Activated CD8-positive, alpha-beta memory T cell treated with anti-CD3 and anti-CD28 coated beads for 24 hours (primary cell): ENCODE results near the gene IRS4.

Experiments used
- DNase-seq: peaks from one replicate; pipeline ENCODE4 v3.0.0-alpha.2; 2020

IRS4 gene

DNA sequence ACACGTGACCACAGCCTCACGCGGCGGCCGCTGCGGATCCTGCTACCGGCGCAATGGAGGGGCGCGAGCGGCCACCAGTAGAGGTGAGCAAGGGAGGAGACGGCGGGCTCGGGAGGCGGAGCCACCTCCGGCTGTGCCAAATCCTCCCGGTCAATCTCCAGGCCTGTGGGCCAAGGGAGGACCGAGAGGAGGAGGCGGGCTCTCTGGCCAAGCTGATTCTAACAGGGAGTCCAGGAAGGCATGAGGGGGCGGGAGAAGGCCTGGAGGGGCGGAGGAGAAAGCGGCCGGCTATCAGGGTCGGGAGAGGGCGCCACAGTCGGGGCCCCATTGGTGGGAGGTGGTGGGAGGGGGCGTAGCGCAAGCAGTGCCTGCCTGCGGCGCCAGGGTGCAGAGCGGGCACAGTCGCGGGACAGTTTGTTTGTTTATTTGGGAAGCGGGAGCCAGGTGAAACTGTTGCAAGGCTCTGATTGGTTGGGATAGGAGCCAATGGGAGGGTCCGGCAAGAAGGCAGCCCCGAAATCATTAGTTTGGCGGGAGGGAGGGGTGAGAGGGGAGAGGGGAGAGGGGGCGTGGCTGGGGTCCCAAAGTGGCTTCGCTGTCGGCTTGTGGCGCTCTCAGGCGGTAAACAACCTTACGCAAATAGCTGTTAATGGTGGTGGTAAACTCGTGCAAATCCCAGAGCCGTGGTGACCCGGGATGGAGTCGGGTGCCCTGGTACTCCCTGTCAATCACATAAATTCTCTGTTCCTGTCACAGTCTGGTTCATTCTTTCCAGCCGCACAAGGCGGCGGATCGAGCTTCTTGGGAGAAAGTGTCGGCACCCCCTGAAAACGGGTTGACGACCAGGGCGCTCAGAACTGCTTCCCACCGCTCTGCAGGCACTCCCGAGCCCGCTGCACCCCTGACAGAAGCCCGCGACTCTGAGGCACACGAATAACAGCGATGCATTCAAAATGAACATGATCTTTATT is at the start of gene IRS4:
Gene IRS4, minus strand, starts transcription at position 55 of the 971 bp plus-strand sequence.
- no peak for DNase-seq

DNA sequence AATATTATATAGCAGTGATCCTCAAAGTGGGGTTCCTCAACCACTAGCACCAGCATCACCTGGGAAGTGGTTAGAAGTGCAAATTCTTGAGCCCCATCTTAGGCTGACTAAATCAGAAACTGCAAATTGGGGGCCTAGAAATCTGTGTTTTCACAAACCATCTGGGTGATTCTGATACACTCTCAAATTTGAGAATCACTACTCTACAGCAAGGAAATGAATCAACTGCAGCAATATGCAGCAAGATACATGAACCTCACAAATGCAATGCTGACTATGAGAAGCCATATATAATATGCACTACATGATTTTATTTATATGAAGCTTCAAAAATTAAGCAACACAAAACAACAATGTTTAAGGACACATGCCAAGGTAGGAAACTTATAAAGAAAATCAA is 36.2 kb upstream of the IRS4 start:
- DNase-seq, result no peak

DNA sequence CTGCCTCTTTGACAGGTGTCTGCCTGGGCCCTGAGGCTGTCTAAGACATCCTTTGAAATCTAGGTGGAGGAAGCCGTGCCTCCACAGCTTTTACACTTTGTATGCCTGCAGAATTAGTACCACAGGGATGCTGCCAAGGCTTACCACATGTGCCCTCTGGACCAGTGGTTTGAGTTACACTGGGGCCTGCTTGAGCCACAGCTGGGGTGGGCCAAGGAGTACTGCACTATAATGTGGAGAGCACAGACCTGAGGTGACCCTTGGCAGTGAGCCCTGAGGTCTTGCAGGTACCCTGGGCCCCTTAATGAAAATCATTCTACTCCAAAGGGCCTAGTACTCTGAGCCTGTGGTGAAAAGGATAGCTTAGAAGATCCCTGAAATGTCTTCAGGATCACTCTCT is 27.2 kb upstream of the IRS4 start:
- DNase-seq, result no peak

DNA sequence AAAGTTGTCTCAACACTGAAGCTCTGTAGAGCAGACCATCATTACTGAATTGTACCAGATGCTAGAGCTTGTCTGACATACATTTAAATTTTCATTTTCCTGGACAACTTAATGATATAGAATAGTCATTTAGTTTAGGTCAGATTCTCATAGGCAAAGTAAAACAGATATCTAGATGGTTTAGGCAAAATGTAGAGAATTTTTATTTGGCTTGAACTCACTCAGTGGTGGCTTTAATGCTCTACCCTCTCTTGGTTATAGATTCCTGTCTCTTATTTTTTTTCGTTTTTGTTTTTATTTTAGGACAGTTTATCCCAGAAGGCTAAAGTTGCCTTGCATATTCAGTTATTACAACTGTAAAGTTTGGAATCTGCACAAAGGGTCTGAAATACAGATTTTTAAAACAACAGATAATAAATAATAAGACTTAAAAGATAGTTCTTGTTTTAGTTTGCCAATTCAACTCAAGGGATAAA is 4.0 kb upstream of the IRS4 start:
- DNase-seq, result no peak

DNA sequence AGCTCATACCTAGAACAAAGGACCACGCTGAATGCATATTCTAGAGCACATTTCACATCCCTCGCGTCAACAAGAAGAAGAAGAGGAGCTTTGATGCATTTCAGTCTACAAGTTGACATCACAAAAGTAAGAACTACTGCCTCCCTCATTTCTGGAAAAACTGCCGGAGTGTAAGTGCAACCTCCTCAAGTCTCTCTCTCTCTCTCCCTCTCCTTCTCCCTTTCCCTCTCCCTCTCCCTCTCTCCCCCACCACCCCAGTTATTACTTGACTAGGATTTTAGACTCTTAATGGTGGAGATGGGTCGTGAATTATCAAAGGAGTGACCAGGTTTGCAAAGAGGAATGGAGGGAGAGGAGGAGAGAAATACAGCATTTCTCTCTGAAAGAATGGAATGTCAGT is 1.4 kb upstream of the IRS4 start:
- DNase-seq, result no peak

DNA sequence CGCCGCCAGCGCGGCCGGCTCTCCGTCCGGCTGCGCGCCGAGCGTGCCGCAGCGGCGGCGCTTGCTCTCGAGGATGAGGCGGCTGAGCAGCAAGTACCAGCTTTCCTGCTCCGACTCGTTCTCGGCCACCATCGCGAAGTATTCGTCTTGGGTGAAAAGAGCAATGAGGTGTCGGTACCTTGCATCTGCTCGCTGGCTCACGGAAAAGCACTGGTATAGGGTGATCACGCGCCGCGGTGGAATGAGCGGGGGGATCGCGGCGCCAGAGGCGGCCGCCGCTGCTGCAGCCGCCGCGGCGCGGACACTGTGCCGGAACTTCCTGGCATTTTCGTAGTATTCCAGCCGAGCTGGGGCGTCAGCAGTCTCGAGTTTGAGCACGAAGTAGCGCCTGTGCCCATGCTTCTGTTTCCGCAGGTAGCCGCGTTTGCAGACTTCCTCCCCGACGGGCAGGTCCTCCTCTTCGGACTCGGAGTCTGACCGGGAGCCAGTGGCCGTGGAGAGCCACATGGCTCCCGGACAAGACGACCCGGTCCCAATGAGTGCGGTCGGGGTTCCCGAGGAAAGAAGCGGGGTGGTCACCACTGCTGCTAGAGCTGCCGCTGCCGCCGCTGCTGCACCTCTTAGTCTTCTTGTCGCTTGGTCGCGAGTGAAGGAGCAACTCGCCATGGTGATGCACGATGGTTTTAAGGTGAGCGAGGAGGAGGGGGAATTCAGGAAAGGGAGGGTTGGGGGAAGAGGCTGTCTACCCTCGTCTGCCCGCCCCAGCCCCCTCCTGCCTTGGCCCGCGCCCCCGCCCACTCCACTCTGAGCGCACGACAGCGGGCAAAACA is 469 bp downstream of the IRS4 start:
- no peak for DNase-seq

DNA sequence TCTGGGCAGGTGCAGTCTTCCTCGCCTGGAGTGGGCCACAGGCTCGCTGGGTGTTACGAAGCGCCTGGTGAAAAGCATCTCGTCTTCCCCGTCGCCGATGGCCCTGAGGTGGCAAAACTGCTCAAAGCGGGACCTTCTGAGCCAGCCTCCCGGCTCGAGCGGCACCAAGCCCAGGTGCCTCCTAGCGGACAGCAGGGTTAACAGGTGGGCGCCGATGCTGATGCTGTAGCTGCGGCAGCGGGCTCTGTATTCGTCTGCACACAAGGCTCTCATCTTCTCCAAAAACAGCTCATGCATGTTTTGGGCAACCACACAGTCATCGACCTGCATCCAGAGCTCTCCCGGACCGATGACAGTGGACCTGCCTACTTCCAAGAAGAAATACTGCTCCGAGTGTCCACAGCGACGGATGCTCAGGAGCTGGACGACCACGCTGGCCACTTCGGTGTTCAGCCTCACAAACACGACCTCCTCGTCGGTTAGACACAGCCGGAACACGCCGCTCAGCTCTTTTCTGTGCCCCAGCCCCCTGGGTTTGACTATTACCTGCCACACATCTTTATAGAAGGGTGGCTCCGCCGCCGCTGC is 1.2 kb downstream of the IRS4 start:
- DNase-seq, result no peak

DNA sequence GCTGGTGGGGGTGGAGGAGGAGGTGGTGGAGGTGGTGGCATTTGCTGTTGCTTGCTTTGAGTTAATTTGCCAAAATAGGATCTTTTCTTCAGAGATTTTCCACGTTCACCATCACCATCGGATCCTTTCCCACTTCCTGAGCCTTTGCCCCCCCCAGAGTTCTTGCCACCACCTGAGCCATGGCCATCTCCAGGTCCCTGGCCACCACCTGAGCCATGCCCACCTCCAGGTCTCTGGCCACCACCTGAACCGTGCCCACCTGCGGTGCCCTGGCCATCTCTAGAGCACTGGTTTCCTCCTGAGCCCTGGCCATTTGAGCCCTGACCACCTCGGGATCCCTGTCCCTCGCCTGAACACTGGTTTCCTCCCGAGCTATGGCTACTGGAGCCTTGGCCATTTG is 1.9 kb downstream of the IRS4 start:
- DNase-seq, result no peak

DNA sequence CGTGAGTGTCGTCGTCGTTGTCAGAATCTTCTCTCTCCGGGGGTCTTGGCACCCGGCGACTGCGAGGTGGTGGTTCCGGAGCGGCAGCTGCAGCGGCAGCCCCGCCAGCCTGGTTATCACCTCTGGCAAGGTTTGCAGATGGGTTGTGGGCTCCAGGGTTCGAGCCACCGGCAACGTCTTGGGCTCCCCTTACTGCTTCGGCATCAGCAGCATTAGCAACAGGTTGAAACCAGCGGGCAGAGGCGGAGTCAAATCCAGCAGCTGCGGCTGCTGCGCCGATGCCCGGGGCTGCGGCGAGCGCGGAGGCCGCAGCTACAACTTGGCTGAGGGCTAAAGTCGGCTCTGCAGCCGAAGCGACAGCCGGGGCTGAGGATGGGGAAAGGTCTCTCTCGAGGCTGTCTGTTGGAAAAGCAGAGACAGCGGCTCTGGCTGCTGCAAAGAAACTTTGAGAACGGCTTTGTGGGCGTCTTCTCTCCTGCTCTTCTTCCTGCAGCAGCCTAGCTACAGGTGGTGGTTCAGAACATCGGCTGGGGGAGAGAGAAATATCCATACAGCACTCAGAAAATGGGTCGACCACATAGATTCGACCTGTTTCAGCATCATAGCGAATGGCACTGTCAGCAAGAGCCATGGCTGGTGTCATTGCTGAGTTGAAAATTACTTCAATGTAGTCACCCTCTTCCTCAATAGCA is 3.6 kb downstream of the IRS4 start:
- no peak for DNase-seq

DNA sequence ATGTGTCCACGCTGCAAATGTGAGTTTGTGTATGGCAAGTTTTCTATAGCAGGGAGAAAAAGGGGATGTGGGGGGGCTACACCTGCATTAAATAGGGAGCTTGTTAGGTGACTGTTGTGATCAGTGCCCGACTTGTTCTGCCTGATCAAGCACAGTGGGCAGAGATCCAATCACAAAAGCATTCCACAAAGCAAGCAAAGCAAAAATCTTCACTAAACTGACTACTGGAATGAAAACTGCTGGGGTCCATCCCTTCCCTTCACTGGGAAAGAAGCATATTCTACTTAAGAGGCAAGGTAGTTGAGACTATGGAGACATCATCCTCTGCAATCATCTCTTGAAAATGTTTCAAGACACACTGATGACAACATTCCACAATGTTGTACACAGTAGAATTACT is 5.2 kb downstream of the IRS4 start:
- DNase-seq, result no peak

DNA sequence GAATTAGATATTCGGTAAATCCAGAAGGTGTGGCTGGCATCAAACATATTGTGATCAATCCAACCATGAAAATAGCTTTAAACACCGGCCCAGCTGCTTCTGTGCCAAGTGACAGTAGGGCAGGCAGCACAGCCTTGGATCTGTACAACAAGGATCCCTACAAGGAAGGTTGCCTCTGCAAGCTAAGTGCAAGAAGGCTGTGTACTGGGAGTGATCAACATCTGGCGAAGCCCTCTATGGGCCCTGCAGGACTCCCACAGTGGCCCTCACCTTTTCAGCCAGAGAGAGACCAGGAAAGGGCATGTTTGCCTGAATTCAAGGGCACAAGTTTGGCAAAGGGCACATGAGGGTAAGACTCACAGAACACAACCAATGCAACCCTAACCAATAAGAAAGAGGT is 9.6 kb downstream of the IRS4 start:
- DNase-seq, result no peak

DNA sequence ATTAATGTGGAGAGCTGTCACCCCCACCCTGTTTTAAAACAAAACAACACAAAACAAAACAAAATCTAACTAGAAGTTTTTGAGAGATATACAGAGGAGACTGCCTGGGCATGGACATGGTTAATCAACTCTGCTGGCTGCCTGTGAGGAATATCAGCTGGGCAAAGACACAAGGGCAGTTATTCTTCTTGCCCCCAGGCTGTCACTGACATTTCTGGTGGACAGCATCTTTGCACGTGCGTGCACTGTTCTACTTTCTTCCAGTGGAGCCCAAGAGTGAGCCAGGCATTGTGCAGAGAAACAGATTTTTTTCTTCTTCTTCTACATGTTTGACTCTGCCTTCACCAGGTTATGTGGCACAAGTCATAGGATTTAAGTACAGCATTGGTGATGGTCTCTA is 13.8 kb downstream of the IRS4 start:
- DNase-seq, result no peak

DNA sequence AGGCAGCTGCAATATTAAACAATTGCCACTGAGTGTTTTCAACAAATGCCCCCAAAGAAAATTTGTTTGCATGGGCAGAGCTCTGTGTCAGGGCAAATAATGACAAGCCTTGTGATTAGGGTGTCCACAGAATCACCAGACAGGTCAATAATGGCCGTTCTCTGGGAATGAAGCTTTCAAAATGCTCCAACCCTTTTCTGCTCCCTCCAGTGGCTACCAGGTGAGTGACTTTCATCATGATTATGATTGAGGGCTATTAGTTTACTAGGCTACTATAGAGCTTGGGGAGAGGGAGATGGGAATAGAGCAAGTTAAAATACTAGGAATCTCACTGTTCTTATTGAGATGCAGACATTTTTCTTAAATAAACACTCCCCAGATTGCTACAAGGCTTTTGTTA is 23.5 kb downstream of the IRS4 start:
- DNase-seq, result no peak

DNA sequence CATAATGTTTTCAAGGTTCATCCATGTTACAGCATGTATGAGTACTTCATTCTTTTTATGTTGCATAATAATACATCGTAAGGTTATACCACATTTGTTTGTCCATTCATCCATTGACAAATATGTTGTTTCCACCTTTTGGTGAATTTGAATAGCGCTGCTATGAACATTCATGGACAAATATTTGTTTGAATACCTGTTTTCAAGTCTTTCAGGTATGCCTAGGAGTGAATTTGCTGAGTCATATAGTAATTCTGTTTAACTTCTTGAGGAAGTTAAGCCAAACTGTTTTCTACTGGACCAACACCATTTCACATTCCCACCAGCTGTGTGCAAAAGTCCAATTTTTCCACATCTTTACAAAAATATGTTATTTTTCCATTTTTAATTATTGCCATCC is 31.5 kb downstream of the IRS4 start:
- DNase-seq, result no peak

DNA sequence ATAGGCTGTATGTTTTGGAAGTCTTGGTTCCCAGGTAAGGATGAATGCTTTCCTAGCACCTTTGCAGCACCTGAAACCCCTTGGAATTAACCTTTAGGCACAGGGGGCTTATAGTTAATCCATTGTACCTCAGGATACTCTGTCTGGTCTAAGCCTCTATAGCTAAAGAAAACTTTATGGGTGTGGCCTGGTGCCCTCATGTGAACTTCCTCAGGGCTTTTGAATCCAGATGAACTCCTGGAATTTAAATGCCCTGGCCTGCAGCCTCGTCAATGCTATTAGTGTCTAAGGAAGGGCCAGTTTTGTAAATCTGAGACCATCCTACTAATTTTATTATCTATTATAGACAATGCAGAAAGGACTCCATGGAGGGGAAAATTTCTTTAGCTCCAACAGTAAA is 33.8 kb downstream of the IRS4 start:
- no peak for DNase-seq

DNA sequence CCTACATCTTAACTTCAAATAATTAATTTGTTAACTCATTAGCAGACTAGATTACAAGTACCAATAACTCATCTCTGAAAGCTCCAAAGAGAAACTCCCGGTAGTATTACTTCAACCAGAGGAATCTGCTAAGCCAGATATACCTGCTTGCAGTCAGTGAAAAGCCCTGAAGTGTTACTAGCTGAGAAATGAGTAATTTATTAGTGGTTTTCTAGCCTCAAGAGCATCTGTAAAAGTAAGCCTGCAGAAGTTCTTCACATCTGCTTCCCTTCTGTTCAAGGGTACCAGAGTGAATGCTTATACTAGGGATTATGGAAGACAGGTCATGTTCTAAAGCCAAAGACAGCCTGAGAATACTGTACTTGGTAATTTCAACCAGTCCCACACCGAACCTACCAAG is 34.7 kb downstream of the IRS4 start:
- DNase-seq, result no peak

DNA sequence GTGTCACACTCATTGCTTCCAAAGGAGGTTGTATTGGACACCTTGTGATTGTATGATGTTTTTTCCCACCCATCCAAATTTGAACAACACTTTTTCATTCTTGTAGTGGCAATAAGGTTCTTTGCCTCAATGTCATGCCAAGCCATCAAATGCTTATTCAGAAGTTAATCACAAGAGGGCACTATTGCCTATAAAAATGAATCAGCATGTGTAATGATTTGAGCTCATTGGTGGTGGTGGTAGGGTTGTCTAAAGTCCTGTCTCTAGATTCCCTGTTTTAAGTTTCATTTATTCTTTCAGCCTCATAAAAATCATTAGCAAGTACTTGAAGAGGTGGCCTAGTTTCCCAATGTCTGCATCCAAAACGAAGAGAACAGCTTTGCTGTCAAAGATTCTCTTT is 37.0 kb downstream of the IRS4 start:
- no peak for DNase-seq

DNA sequence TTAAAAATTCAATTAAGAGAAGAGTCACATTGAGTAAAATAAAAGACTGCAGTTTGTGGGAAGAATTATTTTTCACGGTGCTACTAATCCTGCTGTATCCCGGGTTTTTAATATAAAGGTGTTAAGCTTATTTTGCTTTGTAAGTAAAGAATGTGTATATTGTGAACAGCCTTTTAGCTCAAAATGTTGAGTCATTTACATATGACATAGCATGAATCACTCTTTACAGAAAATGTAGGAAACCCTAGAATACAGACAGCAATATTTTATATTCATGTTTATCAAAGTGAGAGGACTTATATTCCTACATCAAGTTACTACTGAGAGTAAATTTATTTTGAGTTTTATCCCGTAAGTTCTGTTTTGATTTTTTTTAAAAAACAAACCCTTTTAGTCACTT is 39.7 kb downstream of the IRS4 start:
- no peak for DNase-seq
